Measurements from ENCODE around the gene SDC4. TPM values are rescaled to one million over a fixed set of nuclear protein-coding genes. Genes with fewer than 3 reads are reported as not detected.

The SDC4 gene
- total RNA-seq, 2 donors from 2014 or later, result 23.5 to 33.0 TPM

- no peak for DNase-seq (ENCODE audit: low spot score in 2 of 2)
- no peaks in the 10 kb centered on the region for H3K9me3 Mint-ChIP-seq
- no peak for ATAC-seq
- H3K27ac Mint-ChIP-seq, result peak overlapping the region in 1 of 2 donors; percentile 36
- H3K36me3 Mint-ChIP-seq, result peaks cover 0 to 4% of the 10 kb centered on the region in 2 donors
These were observed 9.1 kb downstream of the SDC4 start for GRCh38 chr20:45339084-45339483.

- H3K27ac Mint-ChIP-seq, result no peak overlapping the region
- peaks cover 0 to 4% of the 10 kb centered on the region in 2 donors for H3K36me3 Mint-ChIP-seq
These were observed 9.8 kb downstream of the SDC4 start for GRCh38 chr20:45338121-45339030.

GRCh38 chr20:45337367-45338120 is 10.7 kb downstream of the SDC4 start:
- DNase-seq (ENCODE audit: low spot score in 2 of 2) (no peak), ATAC-seq (no peak)
- Mint-ChIP-seq H3K9me3 (no peaks in the 10 kb centered on the region), H3K27ac (peak overlapping the region in 1 of 2 donors; percentile 86), H3K36me3 (peaks cover 0 to 4% of the 10 kb centered on the region in 2 donors)

More at GRCh38 chr20:45338121-45339030, 9.8 kb downstream of the SDC4 start:
- no peaks in the 10 kb centered on the region for H3K9me3 Mint-ChIP-seq
- no peak for ATAC-seq
- DNase-seq (ENCODE audit: low spot score in 2 of 2), result no peak

GRCh38 chr20:45336530-45337366 is 11.5 kb downstream of the SDC4 start:
- Mint-ChIP-seq H3K36me3 (peaks cover 0 to 4% of the 10 kb centered on the region in 2 donors), H3K27ac (peak overlapping the region in 1 of 2 donors; percentile 86), H3K9me3 (no peaks in the 10 kb centered on the region)
- ATAC-seq, result no peak
- DNase-seq (ENCODE audit: low spot score in 2 of 2), result no peak

- H3K27ac Mint-ChIP-seq, result no peak overlapping the region
- DNase-seq (ENCODE audit: low spot score in 2 of 2), result no peak
- H3K36me3 Mint-ChIP-seq, result peaks cover 0 to 5% of the 10 kb centered on the region in 2 donors
- ATAC-seq, result no peak
- H3K9me3 Mint-ChIP-seq, result no peaks in the 10 kb centered on the region
These were observed 17.7 kb downstream of the SDC4 start for GRCh38 chr20:45330476-45330875.

GRCh38 chr20:45329497-45330319 is 18.5 kb downstream of the SDC4 start:
- Mint-ChIP-seq H3K36me3 (peaks cover 0 to 5% of the 10 kb centered on the region in 2 donors), H3K27ac (no peak overlapping the region), H3K9me3 (no peaks in the 10 kb centered on the region)
- DNase-seq (ENCODE audit: low spot score in 2 of 2) (no peak), ATAC-seq (no peak)

- peaks cover 0 to 5% of the 10 kb centered on the region in 2 donors for H3K36me3 Mint-ChIP-seq
- H3K27ac Mint-ChIP-seq, result no peak overlapping the region
- no peaks in the 10 kb centered on the region for H3K9me3 Mint-ChIP-seq
- DNase-seq (ENCODE audit: low spot score in 2 of 2), result no peak
- ATAC-seq, result no peak
These were observed 19.8 kb downstream of the SDC4 start for GRCh38 chr20:45328451-45328850.

GRCh38 chr20:45325371-45325770 is 22.9 kb downstream of the SDC4 start:
- no peak overlapping the region for H3K27ac Mint-ChIP-seq
- ATAC-seq, result no peak
- no peaks in the 10 kb centered on the region for H3K9me3 Mint-ChIP-seq
- H3K36me3 Mint-ChIP-seq, result peaks cover 0 to 5% of the 10 kb centered on the region in 2 donors
- DNase-seq (ENCODE audit: low spot score in 2 of 2), result no peak

- DNase-seq (ENCODE audit: low spot score in 2 of 2), result no peak
These were observed 24.5 kb downstream of the SDC4 start for GRCh38 chr20:45323731-45324130.

GRCh38 chr20:45322952-45323383 is 25.3 kb downstream of the SDC4 start:
- no peak overlapping the region for H3K27ac Mint-ChIP-seq
- no peaks in the 10 kb centered on the region for H3K36me3 Mint-ChIP-seq
- no peaks in the 10 kb centered on the region for H3K9me3 Mint-ChIP-seq
- ATAC-seq (no peak), DNase-seq (ENCODE audit: low spot score in 2 of 2) (no peak)

More at GRCh38 chr20:45323731-45324130, 24.5 kb downstream of the SDC4 start:
- no peaks in the 10 kb centered on the region for H3K36me3 Mint-ChIP-seq
- H3K27ac Mint-ChIP-seq, result no peak overlapping the region
- no peaks in the 10 kb centered on the region for H3K9me3 Mint-ChIP-seq
- ATAC-seq, result no peak

- DNase-seq (ENCODE audit: low spot score in 2 of 2) (no peak), ATAC-seq (peak; percentile 46 to 89)
- Mint-ChIP-seq H3K27ac (peak overlapping the region in 1 of 2 donors; percentile 43), H3K9me3 (no peaks in the 10 kb centered on the region), H3K36me3 (no peaks in the 10 kb centered on the region)
These were observed 27.2 kb downstream of the SDC4 start for GRCh38 chr20:45320948-45321595.

GRCh38 chr20:45318948-45319347 is 29.3 kb downstream of the SDC4 start:
- Mint-ChIP-seq H3K36me3 (no peaks in the 10 kb centered on the region), H3K27ac (peak overlapping the region; percentile 53 to 97), H3K9me3 (no peaks in the 10 kb centered on the region)
- peak in 1 of 2 donors; percentile 40 for ATAC-seq
- no peak for DNase-seq (ENCODE audit: low spot score in 2 of 2)

GRCh38 chr20:45318386-45318939 is 29.8 kb downstream of the SDC4 start:
- no peak for DNase-seq (ENCODE audit: low spot score in 2 of 2)
- ATAC-seq, result peak; percentile 11 to 32
- no peaks in the 10 kb centered on the region for H3K9me3 Mint-ChIP-seq
- no peaks in the 10 kb centered on the region for H3K36me3 Mint-ChIP-seq
- peak overlapping the region in 1 of 2 donors; percentile 90 for H3K27ac Mint-ChIP-seq

- H3K27ac Mint-ChIP-seq, result no peak overlapping the region
- no peak for DNase-seq (ENCODE audit: low spot score in 2 of 2)
- H3K36me3 Mint-ChIP-seq, result no peaks in the 10 kb centered on the region
- ATAC-seq, result no peak
- H3K9me3 Mint-ChIP-seq, result no peaks in the 10 kb centered on the region
These were observed 30.4 kb downstream of the SDC4 start for GRCh38 chr20:45317826-45318225.
